Mucosa of gallbladder (tissue), 1 donor: Measurements from ENCODE around the gene JAM2. TPM values are rescaled to one million over a fixed set of nuclear protein-coding genes. Genes with fewer than 3 reads are reported as not detected.
"Not testable (repeated sequence)": the region's sequence is repeated elsewhere in the genome, so short reads cannot be mapped to it uniquely, and the experiment has no call there.

ENCODE experiments used
- DNase-seq: peaks from one replicate; pipeline ENCODE4 v3.0.0-alpha.2; 2020; ENCODE audit warnings: low spot score
- total RNA-seq: library from RNA; stranded (reverse); gene quantifications from one replicate; pipeline ENCODE4 v1.2.1, GENCODE V29; 2021
- donor health status: DM: no; HTN: no; CAD: no.

The JAM2 gene
- total RNA-seq: 27.4 TPM

- DNase-seq: peak; percentile 12
Measured at GRCh38 chr21:25638660-25639550, at the start of gene JAM2. JAM2 (plus strand) TSS chr21:25639258; CDS start chr21:25639822, 564 bp downstream.

GRCh38 chr21:25589887-25590286 lies 49.2 kb upstream of the JAM2 start:
- no peak for DNase-seq

- peak; percentile 83 for DNase-seq
Measured at GRCh38 chr21:25607151-25608043, 31.7 kb upstream of the JAM2 start, which contains the start of gene MRPL39. MRPL39 (minus strand) TSS chr21:25607481; CDS start chr21:25607475, 6 bp downstream.

GRCh38 chr21:25608044-25608737 lies 30.9 kb upstream of the JAM2 start:
- peak; percentile 81 for DNase-seq

- DNase-seq: no peak
Measured at GRCh38 chr21:25614441-25614840, 24.6 kb upstream of the JAM2 start.

- no peak for DNase-seq
Measured at GRCh38 chr21:25615880-25616279, 23.2 kb upstream of the JAM2 start.

GRCh38 chr21:25619198-25619597 lies 19.9 kb upstream of the JAM2 start:
- no peak for DNase-seq

- DNase-seq: no peak
Measured at GRCh38 chr21:25624511-25624910, 14.5 kb upstream of the JAM2 start.

GRCh38 chr21:25625036-25625435 lies 14.0 kb upstream of the JAM2 start:
- no peak for DNase-seq

- DNase-seq: not testable (repeated sequence)
Measured at GRCh38 chr21:25625776-25626555, 13.1 kb upstream of the JAM2 start.

GRCh38 chr21:25626757-25627156 lies 12.3 kb upstream of the JAM2 start:
- peak; percentile 14 for DNase-seq

GRCh38 chr21:25632296-25632695 lies 6.8 kb upstream of the JAM2 start:
- DNase-seq: no peak

- no peak for DNase-seq
Measured at GRCh38 chr21:25635310-25635709, 3.7 kb upstream of the JAM2 start.

- DNase-seq: no peak
Measured at GRCh38 chr21:25636727-25637126, 2.3 kb upstream of the JAM2 start.

GRCh38 chr21:25637851-25638659 lies 1.0 kb upstream of the JAM2 start:
- DNase-seq: no peak

GRCh38 chr21:25639551-25640201 lies 618 bp downstream of the JAM2 start:
- DNase-seq: peak; percentile 23

GRCh38 chr21:25640202-25640942 lies 1.3 kb downstream of the JAM2 start:
- no peak for DNase-seq

- no peak for DNase-seq
Measured at GRCh38 chr21:25640943-25641292, 1.9 kb downstream of the JAM2 start.

- no peak for DNase-seq
Measured at GRCh38 chr21:25643486-25643885, 4.4 kb downstream of the JAM2 start.
